Endometrium (tissue), 2 donors: ENCODE results near the gene CALHM2.

Source experiments
- FAIRE-seq: peaks from 2 replicates; lab custom pipeline; 2012; peaks lifted over from hg19 to GRCh38; lab: Jason Lieb, UNC
- donor health status: control.
- donor health status: control.

Gene CALHM2

DNA sequence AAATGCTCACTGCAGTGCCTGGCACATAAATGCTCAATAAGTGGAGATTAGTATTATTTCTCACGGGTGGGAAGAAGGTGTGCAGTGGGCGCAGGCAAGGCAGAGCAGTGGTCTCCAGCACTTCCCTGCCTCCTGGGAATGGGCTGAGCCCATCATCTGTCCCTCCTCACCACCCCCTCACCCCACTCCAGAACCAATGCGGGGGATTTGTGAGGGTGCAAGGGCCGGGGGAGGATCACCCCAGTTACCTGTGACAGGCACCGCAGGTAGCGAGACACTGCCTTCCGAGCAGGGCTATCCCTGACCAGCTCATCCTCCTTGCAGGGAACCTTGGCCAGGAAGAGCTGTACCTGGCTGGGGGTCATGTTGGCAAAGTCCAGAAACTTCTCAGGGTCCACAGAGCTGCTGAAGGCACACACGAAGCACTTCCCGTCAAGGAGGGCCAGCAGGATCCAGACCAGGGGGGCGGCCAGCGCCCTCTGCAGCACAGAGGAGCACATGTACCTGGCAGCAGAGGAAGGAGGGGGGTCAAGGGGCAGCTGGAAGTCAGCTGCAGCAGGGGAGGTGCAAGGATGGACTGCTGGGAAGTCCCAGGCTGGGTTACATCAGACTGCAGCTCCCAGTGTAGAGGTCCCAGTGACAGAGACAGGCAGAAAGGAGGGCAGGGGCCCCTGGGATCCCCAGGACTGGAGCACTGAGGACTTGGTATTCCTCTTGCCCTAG, 24.0 kb upstream of the CALHM2 start:
- no peak for FAIRE-seq

GRCh38 chr10:103475437-103475836, 23.3 kb upstream of the CALHM2 start:
- no peak for FAIRE-seq

GRCh38 chr10:103474077-103474476, 21.9 kb upstream of the CALHM2 start:
- no peak for FAIRE-seq

DNA sequence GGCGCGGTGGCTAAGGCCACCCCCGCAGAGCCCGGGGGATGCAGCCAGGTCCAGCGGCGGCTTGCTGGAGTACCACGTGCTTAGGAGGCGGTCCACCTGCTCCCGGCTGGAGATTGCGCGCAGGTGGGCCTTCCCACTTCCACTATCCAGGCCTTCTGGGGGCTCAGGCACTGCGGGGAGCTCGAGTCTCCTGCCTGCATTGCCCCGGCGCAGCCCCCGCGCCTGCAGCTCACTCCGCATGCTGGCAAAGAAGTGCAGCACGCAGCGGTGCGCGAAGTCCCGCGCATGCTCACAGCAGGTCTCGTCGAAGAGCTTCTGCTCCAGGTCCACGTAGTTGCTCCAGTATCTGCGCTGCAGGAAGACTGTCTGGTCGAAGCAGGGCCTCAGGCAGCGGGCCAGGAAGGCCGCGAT, 21.1 kb upstream of the CALHM2 start:
- FAIRE-seq = no peak

GRCh38 chr10:103472005-103472404, 19.8 kb upstream of the CALHM2 start:
- no peak for FAIRE-seq

DNA sequence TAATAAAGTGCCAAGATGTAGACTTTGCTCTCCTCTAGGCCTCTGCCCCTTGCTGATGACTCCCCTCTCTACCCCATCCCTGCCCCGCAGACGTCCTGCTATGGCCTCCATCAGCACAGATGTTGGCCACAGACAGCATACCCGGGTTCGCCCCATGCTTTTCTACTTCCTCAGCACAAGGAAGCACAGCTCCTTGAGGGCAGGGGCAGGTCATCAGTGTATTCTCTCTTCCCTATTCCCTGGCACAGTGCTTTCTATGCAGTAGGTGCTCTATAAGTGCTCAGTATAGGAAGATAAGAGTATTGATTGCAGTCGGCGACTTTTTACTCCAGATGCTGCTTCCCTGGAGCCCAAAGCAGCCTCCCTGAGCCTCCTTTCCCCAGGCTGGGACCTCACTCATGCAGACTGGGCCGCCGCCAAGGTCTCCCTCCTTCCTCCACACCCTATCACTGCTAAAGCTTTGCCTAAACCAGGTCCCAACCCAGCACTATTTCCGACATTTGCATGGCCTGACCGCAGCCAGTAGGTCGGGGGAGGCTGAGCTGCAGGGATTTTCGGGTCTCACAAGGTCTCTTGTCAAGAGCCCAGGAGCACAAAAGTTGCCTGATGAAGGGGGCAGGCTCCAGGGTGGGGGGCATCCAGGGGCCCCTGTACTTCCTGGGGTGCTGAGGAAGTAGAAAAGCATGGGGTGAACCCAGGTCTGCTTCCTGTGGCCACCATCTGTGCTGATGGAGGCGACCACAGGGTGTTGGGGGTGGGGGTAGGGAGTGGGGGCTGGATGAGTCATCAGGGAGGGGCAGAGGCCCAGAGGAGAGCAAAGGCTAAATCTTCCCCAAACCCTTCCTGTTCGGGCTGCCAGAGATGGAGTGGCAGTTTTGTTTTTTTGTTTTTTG, 18.8 kb upstream of the CALHM2 start:
- FAIRE-seq = no peak

DNA sequence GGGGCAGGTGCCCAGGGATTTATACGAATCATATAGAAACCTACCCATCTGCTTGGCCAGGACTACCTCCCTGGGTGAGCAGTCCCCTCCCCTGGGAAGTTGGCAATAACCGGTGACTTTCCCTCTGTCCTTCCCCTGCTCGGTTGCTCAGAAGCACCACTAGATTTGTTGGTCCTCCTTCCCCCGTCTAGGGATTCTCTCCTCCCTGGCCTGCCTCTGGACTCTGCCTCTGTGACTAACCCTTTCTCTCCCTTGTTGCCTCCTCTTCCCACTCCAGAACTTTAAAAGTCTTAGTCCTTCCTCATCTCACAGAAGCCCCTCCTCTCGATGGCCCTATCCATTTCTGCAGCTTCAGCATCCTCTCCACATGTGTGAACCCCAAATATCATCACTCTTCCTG, 17.0 kb upstream of the CALHM2 start:
- no peak for FAIRE-seq

DNA sequence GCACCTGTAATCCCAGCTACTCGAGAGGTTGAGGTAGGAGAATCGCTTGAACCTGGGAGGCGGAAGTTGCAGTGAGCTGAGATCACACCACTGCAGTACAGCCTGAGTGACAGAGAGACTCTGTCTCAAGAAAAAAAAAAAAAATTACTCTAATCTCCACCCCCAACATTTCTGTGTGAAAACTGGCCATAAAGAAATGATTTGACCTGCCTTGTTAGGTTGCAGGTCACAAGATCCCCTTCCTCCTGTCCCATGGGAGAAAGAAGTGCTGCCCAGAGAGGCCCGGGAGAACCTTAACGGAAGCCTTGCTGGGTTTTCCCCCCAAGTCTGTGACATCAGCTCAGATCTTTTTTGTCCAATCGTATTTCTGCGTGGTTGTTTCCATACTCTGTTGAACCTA, 15.2 kb upstream of the CALHM2 start:
- no peak for FAIRE-seq

GRCh38 chr10:103466734-103467133, 14.6 kb upstream of the CALHM2 start:
- no peak for FAIRE-seq

DNA sequence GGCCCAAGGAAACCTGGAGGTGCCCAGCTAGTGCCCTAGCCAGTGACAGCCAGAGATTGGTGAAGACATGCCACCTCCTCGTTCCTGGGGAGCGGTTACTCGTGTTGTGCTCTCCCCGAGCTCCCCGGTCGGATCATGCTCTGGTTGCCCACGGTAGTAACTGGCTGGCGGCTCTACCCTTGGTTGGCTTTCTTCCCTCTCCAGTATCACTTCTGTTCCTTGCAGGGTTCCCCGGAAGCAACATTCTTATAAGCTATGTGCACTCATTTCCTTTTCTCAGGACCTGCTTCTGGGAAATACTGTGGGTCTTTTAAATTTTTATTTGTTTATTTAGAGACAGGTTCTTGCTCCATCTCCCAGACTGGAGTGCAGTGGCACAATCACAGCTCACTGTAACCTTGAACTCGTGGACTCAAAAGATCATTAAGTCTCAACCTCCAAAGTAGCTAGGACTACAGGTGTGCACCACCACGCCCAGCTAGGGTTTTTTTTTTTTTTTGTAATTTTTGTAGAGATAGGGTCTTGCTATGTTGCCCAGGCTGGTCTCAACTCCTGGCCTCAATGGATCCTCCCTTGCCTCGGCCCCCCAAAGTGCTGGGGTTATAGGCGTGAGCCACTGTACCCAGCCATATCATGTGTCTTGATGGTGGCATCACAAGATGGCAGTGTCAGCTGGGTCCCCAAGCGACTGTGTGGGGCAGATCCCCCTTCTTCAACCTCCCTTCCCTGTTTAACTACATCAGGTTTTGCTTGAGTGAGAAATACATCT, 13.4 kb upstream of the CALHM2 start:
- no peak for FAIRE-seq

GRCh38 chr10:103463499-103463898, 11.3 kb upstream of the CALHM2 start:
- FAIRE-seq = no peak

- FAIRE-seq = no peak
Observed at GRCh38 chr10:103459615-103460014, 7.4 kb upstream of the CALHM2 start.

DNA sequence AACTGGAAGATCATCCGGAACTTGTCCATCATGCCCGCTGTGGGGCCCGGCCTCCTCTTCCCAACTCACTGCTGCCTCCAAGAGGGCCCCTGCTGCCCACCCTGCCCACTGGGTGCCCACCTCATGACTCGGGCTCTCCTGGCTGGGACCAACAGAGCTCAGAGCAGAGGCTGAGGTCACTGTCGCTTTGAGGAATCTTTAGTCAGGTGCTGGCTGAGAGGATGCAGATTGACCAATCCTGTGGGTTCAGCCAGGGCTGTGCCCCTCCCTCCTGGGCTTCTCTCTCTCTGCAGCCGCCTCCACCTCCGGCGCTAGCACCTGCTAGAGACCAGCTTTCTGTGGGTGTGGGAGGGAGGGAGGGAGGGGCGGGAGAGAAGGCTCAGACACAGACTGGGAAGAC, 6.5 kb upstream of the CALHM2 start, which contains the start of gene CALHM1:
Gene CALHM1 (minus strand): TSS at position 181 of the 400 bp plus-strand sequence. CDS start 149 bp downstream, at position 32.
- FAIRE-seq = no peak

DNA sequence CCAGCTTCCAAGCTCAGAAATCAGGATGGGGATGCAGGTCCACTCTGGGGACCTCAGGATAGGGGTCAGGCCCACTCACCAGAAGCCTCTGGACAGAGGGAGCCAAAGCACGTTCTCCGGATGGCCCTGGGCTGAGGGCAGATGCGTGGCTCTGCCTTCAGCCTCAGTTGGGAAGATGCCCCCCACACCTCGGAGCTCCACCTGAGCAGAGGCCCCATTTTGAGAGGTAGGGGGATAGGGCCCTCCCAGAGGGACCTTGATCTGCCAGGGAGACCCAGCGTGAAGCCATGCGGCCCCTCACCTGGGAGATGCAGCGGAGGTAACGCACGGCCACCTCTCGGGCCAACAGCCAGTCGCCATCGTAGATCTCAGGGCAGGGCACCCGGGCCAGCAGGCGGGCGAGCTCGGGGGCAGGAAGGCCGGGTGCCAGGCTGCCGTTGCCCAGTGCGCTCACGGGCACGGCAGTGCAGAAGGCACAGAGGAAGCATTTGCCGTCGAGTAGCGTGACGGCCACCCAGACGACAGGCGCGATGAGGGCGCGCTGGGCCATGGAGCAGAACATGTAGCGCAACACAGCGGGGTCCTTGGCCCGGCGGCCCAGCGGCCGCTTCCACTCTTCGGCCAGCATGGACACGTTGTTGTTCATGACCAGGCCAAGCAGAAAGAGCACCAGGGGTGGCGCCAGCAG, 5.9 kb upstream of the CALHM2 start:
- no peak for FAIRE-seq

GRCh38 chr10:103457176-103457712, 5.1 kb upstream of the CALHM2 start:
- FAIRE-seq = no peak

DNA sequence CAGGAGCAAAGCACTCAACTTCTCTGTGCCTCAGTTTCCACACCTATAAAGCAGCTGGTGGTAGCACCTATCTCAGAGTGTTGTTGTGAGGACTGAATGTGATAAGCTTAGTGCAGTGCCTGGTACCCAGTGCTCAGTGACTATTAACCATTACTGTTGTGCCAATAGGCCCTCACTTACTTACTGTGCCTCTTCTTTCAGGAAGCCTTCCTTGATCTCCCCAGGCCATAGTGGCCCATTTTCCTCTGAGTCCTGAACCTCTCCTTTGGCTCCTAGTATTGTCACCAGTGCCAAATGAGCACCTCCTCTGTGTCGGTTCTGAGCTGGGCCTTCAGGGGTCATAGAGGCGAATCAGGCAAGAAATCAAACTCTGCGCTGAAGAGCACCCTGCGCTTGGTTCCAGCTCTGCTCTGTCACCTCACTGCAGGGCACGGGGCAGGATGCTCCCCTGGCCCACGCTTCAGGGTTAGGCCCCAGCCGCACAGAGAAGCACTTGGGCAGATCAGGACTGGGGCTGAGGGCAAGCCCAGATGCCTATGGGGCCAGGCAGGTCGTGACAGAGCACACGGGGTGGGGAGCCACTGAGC, 4.0 kb upstream of the CALHM2 start:
- no peak for FAIRE-seq

DNA sequence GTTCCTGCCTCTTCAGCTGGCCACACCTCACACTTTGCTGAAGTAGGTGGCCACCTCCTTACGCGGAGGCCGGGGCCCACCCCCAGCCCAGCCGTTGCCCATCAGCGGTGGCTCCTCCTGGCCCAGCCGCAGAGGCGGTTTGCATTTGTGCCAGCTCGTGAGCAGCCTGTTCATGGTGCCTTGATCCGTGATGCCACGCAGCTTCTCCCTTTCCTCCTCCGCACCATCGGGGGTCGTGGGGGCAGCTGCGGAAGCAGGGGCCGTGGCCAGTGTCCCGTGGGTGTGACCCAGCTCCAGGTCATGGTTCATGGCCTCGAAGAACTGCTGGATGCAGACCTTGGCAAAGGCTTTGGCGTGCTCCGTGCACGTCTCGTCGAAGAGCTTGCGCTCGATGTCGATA, 3.1 kb upstream of the CALHM2 start:
- FAIRE-seq = no peak

DNA sequence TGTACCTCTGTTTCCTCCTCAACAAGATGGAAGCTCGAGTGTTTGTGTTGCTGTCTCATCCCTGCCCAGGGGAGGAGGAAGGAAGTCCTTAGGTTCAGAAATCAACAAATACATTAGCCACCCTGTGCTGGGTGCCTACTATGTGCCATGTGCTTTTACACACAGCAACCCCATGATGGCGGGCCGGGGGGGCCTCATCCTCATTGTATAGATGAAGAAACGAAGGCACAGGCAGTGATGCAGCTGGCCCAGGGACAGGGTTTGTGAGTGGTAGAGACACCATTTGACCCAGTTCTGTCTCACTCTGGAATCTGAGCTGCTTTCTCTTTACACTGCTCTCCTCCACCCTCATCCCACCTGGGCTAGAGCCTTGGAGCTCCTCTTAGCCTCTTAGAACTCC, 1.9 kb upstream of the CALHM2 start:
- no peak for FAIRE-seq

- no peak for FAIRE-seq
Observed at GRCh38 chr10:103452506-103453230, 498 bp upstream of the CALHM2 start.

GRCh38 chr10:103451091-103451813, 918 bp downstream of the CALHM2 start:
- no peak for FAIRE-seq
